Loucy (cell line): ENCODE measurements around the gene INSYN1.
"Not testable (repeated sequence)": the region's sequence is repeated elsewhere in the genome, so short reads cannot be mapped to it uniquely, and the experiment has no call there.

Experiments used
- H2AFZ ChIP-seq: fragments of 200-600 bp; sonication (generic); 2 replicates; pipeline ENCODE4 v1.6.0; 2016; ENCODE audit warnings: antibody characterized with exemption, mild to moderate bottlenecking, low read length, moderate library complexity
- H3F3A ChIP-seq: fragments of 200-600 bp; 2 replicates; pipeline ENCODE4 v1.6.0; 2016; ENCODE audit warnings: antibody characterized with exemption, low read depth, mild to moderate bottlenecking
- H3K27me3 ChIP-seq: fragments of 200-600 bp; sonication (generic); 2 replicates; pipeline ENCODE4 v1.6.1; 2014; ENCODE audit warnings: low read length, mild to moderate bottlenecking; ENCODE audit not compliant: insufficient read depth, poor library complexity, severe bottlenecking
- H3K36me3 ChIP-seq: fragments of 200-600 bp; sonication (generic); 2 replicates; pipeline ENCODE4 v1.6.1; 2016; ENCODE audit warnings: low read length; ENCODE audit not compliant: insufficient read depth
- H3K4me1 ChIP-seq: fragments of 200-600 bp; sonication (generic); 2 replicates; pipeline ENCODE4 v1.5.1; 2014; ENCODE audit warnings: low read length, mild to moderate bottlenecking; ENCODE audit not compliant: insufficient read depth, poor library complexity, severe bottlenecking
- H3K4me2 ChIP-seq: fragments of 200-600 bp; sonication (generic); 2 replicates; pipeline ENCODE4 v1.6.0; 2014; ENCODE audit warnings: antibody characterized with exemption, low read length, low read depth, mild to moderate bottlenecking; ENCODE audit not compliant: poor library complexity, severe bottlenecking
- H3K4me3 ChIP-seq: fragments of 200-600 bp; sonication (generic); 2 replicates; pipeline ENCODE4 v1.5.1; 2014; ENCODE audit warnings: low read length, mild to moderate bottlenecking, mixed read lengths; ENCODE audit not compliant: poor library complexity, severe bottlenecking
- H3K79me2 ChIP-seq: fragments of 200-600 bp; sonication (generic); 2 replicates; pipeline ENCODE4 v1.6.1; 2014; ENCODE audit warnings: low read length; ENCODE audit not compliant: insufficient read depth
- H3K9ac ChIP-seq: fragments of 200-600 bp; sonication (generic); 2 replicates; pipeline ENCODE4 v1.6.0; 2014; ENCODE audit warnings: mild to moderate bottlenecking, low read depth, low read length, moderate library complexity; ENCODE audit not compliant: poor library complexity, severe bottlenecking
- H3K9me2 ChIP-seq: fragments of 200-600 bp; sonication (generic); replicated peaks from 2 replicates; pipeline ENCODE4 v1.6.1; 2016; ENCODE audit warnings: low read depth, low read length, mixed read lengths
- H3K9me3 ChIP-seq: fragments of 200-600 bp; sonication (generic); 2 replicates; pipeline ENCODE4 v1.6.1; 2014; ENCODE audit warnings: mild to moderate bottlenecking, antibody characterized with exemption, low read length, low read depth; ENCODE audit not compliant: insufficient read depth
- H4K20me1 ChIP-seq: fragments of 200-600 bp; sonication (generic); 2 replicates; pipeline ENCODE4 v1.6.0; 2014; ENCODE audit warnings: antibody characterized with exemption, low read length, mild to moderate bottlenecking; ENCODE audit not compliant: insufficient read depth, poor library complexity, severe bottlenecking
- CTCF ChIP-seq: fragments of 200-600 bp; sonication (generic); conservative IDR thresholded peaks from 2 replicates; pipeline ENCODE4 v1.5.1; 2014; ENCODE audit warnings: mild to moderate bottlenecking, antibody characterized with exemption, low read length
- EZH2phosphoT487 ChIP-seq: fragments of 200-600 bp; IDR thresholded peaks from 2 replicates; pipeline ENCODE4 v1.6.1; 2018; ENCODE audit warnings: antibody characterized with exemption, mild to moderate bottlenecking, moderate library complexity, borderline replicate concordance

INSYN1 gene

GRCh38 chr15:73789521-73790240 is 36.5 kb upstream of the INSYN1 start:
- no peaks in the 10 kb centered on the region for H3K36me3 ChIP-seq
- H3K4me1 ChIP-seq = no peaks in the 10 kb centered on the region
- H3K9ac ChIP-seq = no peak overlapping the region
- H3K27me3 ChIP-seq = no peaks in the 10 kb centered on the region
- no peaks in the 10 kb centered on the region for H3K9me3 ChIP-seq
- TF ChIP-seq EZH2phosphoT487 (no peak), CTCF (no peak)
- no peaks in the 10 kb centered on the region for H3K79me2 ChIP-seq
- no peaks in the 10 kb centered on the region for H3F3A ChIP-seq
- H4K20me1 ChIP-seq = no peaks in the 10 kb centered on the region
- H2AFZ ChIP-seq = no peak overlapping the region
- H3K4me3 ChIP-seq = no peak overlapping the region
- no peaks in the 10 kb centered on the region for H3K9me2 ChIP-seq
- H3K4me2 ChIP-seq = no peak overlapping the region

DNA sequence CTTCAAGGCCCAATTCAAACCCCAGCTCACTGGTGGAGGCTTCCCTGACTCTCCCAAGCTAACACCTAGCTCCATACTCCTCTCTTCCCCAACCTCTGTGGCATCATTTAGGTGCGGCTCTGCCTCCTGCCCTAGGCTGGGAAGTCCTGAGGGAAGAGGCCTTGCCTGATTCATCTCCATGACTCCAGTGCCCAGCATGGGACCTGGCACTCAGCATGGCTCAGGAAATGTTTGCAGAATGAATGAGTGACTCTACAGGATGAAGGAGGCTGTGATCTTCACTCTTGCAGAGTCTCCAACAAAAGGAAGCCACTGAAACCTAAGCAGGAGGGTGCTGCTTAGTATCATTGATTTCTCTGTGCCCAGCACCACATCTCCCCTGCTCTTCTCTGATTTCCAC is 34.5 kb upstream of the INSYN1 start:
- H3F3A ChIP-seq = no peaks in the 10 kb centered on the region
- H3K9me3 ChIP-seq = no peaks in the 10 kb centered on the region
- H3K27me3 ChIP-seq = no peaks in the 10 kb centered on the region
- no peaks in the 10 kb centered on the region for H3K4me1 ChIP-seq
- no peaks in the 10 kb centered on the region for H3K36me3 ChIP-seq
- H3K9me2 ChIP-seq = no peaks in the 10 kb centered on the region
- H3K4me2 ChIP-seq = no peak overlapping the region
- TF ChIP-seq EZH2phosphoT487 = no peak
- TF ChIP-seq CTCF = no peak
- H3K79me2 ChIP-seq = no peaks in the 10 kb centered on the region
- H3K9ac ChIP-seq = no peak overlapping the region
- no peak overlapping the region for H3K4me3 ChIP-seq
- H4K20me1 ChIP-seq = no peaks in the 10 kb centered on the region
- no peak overlapping the region for H2AFZ ChIP-seq

DNA sequence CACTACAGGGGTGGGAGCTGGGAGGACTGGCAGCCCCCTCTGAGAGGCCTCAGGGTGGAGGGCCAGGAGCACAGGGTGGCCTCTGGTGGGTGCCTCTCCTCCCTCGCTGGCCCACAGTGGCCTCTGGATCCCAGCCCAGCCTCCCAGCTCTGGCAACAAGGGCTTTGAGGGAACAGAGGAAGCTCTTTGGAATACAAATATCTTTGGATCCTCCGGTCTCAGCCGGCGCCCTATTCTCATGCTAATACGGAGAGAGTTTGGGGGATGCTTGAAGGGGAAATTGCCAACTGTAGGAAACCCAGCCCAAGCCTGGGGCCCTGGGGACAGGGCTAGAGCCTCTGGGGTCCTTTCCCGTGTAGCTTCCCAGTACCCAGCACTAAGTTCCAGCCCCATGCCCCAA is 33.4 kb upstream of the INSYN1 start:
- no peaks in the 10 kb centered on the region for H3K36me3 ChIP-seq
- TF ChIP-seq CTCF = no peak
- no peak for TF ChIP-seq EZH2phosphoT487
- no peaks in the 10 kb centered on the region for H3F3A ChIP-seq
- no peak overlapping the region for H3K9ac ChIP-seq
- H3K4me1 ChIP-seq = no peaks in the 10 kb centered on the region
- H4K20me1 ChIP-seq = no peaks in the 10 kb centered on the region
- H3K9me3 ChIP-seq = no peaks in the 10 kb centered on the region
- H3K27me3 ChIP-seq = no peaks in the 10 kb centered on the region
- no peaks in the 10 kb centered on the region for H3K9me2 ChIP-seq
- no peak overlapping the region for H3K4me3 ChIP-seq
- H3K4me2 ChIP-seq = no peak overlapping the region
- no peak overlapping the region for H2AFZ ChIP-seq
- no peaks in the 10 kb centered on the region for H3K79me2 ChIP-seq

GRCh38 chr15:73785256-73786014 is 32.3 kb upstream of the INSYN1 start:
- H3K79me2 ChIP-seq, H4K20me1 ChIP-seq, H3K27me3 ChIP-seq, H3K36me3 ChIP-seq, H3K9ac ChIP-seq, H3K9me3 ChIP-seq, H3F3A ChIP-seq, H3K4me1 ChIP-seq, H2AFZ ChIP-seq, H3K4me3 ChIP-seq, H3K4me2 ChIP-seq, H3K9me2 ChIP-seq: not testable (repeated sequence)
